GM12873 (cell line): ENCODE measurements around the gene ADCY5.

ENCODE experiments used
- TF ChIP-seq, protein P1 (sequence below): IDR thresholded peaks from 2 replicates; pipeline ENCODE4 v1.5.1; 2012; ENCODE audit warnings: low read depth, mild to moderate bottlenecking, moderate library complexity, low read length, control low read depth; ENCODE audit not compliant: insufficient read depth; ENCODE audit errors: missing control alignments

The ADCY5 gene

DNA sequence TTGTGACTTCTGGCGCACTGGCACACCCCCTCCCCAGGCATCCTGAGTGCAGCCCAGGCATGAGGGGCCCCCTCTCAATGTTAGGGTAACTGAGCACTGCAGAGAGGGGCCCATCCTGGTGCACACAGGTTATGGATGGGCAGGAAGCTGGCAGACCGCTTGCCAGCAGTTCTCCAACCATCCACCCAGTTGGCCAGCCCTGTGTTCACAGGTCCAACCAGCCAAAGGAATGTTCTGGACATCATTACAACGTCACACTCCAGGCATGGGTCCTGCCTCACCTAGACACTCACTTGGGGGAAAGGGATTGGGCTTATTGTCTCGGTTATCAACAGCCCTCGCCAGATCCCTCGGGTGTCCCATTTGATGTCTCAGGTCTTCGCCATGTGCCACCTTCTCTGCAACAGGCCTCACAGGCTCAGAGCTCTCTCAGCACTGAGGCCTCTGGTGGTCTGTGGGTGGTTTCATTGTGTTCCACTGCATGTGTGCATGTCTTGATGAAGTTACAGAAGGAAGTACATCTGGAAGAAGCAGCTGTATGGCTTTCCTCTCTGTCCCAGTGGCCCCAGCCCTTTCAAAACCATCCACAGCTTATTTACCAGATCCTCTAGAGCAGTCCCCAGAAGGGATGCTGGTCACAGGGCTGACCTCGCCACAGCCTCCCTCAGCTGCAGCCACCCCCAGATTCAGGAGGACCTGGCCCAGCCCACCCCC, 23.7 kb downstream of the ADCY5 start:
- TF ChIP-seq, protein P1, sequence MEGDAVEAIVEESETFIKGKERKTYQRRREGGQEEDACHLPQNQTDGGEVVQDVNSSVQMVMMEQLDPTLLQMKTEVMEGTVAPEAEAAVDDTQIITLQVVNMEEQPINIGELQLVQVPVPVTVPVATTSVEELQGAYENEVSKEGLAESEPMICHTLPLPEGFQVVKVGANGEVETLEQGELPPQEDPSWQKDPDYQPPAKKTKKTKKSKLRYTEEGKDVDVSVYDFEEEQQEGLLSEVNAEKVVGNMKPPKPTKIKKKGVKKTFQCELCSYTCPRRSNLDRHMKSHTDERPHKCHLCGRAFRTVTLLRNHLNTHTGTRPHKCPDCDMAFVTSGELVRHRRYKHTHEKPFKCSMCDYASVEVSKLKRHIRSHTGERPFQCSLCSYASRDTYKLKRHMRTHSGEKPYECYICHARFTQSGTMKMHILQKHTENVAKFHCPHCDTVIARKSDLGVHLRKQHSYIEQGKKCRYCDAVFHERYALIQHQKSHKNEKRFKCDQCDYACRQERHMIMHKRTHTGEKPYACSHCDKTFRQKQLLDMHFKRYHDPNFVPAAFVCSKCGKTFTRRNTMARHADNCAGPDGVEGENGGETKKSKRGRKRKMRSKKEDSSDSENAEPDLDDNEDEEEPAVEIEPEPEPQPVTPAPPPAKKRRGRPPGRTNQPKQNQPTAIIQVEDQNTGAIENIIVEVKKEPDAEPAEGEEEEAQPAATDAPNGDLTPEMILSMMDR = no peak

GRCh38 chr3:123424321-123424998, 24.4 kb downstream of the ADCY5 start:
- TF ChIP-seq, protein P1 = no peak

DNA sequence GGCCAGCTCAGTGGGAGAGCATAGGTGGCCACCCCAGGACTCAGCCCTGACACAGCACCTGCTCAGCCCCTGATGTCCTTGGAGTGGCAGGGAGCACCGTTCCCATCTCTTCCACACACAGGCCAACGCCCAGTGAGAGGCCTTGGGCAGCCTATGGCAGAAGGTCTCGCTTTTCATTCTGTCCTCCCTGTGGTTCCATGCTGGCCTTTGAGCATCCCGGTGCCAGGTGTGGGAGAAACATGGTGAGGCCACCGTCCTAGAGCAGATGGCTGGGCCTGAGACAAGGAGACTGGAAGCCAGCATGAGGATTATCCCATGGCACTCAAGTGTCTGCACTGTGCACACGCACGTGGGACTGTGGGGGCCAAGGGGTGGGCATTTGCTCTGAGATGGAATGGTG, 25.1 kb downstream of the ADCY5 start:
- TF ChIP-seq, protein P1 = no peak

DNA sequence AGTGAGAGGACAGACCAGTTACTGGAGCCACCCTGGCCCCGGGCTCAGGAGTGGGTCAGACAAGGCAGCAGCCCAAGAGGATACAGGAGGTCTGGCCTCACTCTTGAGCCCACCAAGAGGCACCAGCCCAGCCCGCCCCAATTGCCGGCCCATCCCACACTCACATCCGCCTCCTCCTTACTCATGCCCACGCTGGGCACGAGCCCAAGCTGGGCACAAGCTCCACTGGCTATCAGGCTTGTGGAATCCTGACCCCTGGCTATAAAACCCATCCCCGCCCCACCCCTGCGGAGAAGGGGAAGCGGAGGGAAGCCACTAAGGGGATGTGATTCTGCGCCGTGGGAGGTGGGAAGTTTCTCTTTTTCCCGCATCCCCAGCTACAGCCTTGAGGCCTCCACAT, 25.9 kb downstream of the ADCY5 start:
- TF ChIP-seq, protein P1 = no peak

DNA sequence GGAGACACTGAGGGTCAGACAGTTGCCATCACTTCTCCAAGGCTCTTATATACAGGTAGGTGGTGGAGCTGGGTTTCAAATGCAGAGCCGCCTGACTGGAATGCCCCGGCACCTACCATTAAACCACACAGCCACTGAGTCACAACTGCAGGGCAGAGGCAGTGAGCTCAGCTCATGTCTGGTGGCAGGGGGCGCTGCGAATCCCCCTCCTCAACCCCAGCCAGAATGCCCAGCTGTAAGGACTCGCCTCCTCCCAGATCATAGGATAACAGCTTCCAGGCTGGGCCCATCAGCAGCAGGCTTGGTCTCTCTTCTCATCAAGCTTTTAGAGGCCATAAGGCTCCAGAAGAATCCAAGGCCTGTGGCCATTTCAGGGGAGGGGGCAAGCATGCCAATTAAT, 26.4 kb downstream of the ADCY5 start:
- TF ChIP-seq, protein P1 = no peak

DNA sequence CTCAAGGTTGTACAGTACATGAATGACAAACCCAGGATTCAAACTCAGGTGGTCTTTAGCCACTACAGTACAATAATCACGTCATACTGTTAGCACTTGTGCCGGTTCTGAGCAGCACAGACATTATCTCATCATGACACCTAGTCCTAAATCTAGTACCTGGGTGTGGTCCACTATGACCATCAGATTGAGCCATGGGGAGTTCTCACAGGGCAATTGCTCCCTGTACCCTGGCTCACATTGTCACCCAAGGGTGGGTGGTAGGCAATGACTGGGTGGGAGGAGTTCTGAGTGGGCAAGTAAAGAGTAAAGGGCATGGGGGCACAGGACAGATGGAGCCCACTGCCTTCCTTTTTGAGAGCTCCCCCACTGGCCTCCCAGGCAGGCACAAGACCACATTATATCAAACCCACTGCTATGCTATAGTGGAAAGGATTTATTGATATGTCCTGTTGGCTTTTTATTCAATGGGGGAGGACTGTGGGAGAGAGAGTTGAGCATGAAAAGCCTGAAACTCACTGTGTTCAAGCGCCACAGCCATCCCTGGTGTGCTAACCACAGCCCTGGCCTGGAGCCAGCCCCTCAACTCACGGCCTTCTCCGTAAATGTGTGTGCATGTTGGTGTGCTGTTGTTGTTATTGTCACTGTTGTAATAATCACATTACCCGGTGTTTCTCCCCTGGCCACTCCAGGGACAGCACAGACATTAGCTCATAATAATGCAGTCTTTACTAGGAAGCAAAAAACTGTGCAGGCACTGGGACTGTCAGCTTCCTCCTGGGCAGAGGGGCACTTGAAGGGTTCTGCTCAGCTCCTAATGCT, 27.3 kb downstream of the ADCY5 start:
- TF ChIP-seq, protein P1 = no peak

DNA sequence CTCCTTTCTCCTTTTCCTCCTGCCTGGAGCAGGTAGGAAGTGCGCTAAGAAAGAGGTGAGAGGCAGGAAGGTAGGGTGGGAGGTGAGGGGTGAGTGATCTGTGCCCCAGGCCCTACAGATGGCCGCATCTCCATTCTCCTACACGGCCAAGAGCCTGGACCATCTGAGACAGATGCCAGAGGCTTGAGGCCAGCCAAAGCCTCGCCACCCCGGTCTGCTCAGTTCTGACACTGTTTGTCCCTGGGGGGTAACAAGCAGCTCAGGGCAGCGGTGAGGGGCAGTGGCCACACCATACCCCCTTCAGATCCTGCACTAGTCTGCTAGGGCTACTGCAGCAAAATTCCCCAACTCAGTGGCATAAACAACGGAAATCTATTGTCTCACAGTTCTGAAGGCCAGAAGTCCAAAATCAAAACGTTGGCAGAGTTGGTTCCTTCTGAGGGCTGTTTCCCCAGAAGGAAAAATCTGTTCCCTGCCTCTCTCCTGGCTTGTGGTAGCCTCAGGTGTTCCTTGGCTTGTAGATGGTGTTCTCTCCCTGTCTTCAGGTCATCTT, 28.4 kb downstream of the ADCY5 start:
- TF ChIP-seq, protein P1 = no peak
